CD4-positive, alpha-beta memory T cell (primary cell): Measurements from ENCODE around the gene MARCHF5. TPM values are rescaled to one million over a fixed set of nuclear protein-coding genes. Genes with fewer than 3 reads are reported as not detected.

Source experiments
- polyA plus RNA-seq, 2 donors: library from polyadenylated mRNA; unstranded; fragments of 300-500 nt; fragmentation: Illumina TruSeq; gene quantifications; one replicate each; pipeline ENCODE4 v1.2.3, GENCODE V29; 2021
- total RNA-seq, 2 experiments: library from RNA; stranded (reverse); gene quantifications; one replicate each; pipeline ENCODE4 v1.2.3, GENCODE V29; 2021

The MARCHF5 gene
- total and polyA plus RNA-seq, 4 experiments from 2014 or later, result 26.7 to 40.8 (median 34.7) TPM

Other genes with a start within 250 kb of the MARCHF5 start
- 1 to 10 TPM; 3.4 to 3.8 TPM for gene CPEB3, start 89 bp upstream of the MARCHF5 start, total RNA-seq
- 1 to 10 TPM in 1 of 2 donors, under 1 TPM in 1; 0.88 to 1.5 TPM for gene CPEB3, start 89 bp upstream of the MARCHF5 start, polyA plus RNA-seq